Muscle of leg (tissue), 11 donors: Measurements from ENCODE around the gene C2orf81. TPM values are rescaled to one million over a fixed set of nuclear protein-coding genes. Genes with fewer than 3 reads are reported as not detected.

Source experiments
- DNase-seq: peaks from one replicate; pipeline ENCODE4 v3.0.0; 2013
- H3K27ac ChIP-seq: one replicate; pipeline ENCODE4 v1.5.1; 2013; ENCODE audit warnings: mild to moderate bottlenecking, low read length, control low read depth
- H3K27me3 ChIP-seq: one replicate; pipeline ENCODE4 v1.6.1; 2013; ENCODE audit warnings: low read length; ENCODE audit not compliant: control insufficient read depth, insufficient read depth
- H3K36me3 ChIP-seq: one replicate; pipeline ENCODE4 v1.6.1; 2013; ENCODE audit warnings: low read length; ENCODE audit not compliant: control insufficient read depth, insufficient read depth
- H3K4me1 ChIP-seq: one replicate; pipeline ENCODE4 v1.6.1; 2013; ENCODE audit warnings: low read length; ENCODE audit not compliant: control insufficient read depth, insufficient read depth
- H3K4me3 ChIP-seq: one replicate; pipeline ENCODE4 v1.5.1; 2013; ENCODE audit warnings: low read length, control low read depth
- H3K9me3 ChIP-seq: replicated peaks from 2 replicates; pipeline ENCODE4 v1.6.1; 2013; ENCODE audit warnings: low read depth, low read length; ENCODE audit not compliant: control insufficient read depth
- WGBS: methylation state at CpG from one replicate; pipeline ENCODE4 v1.1.5; 2013; ENCODE audit warnings: missing lambda C conversion rate; ENCODE audit not compliant: insufficient coverage; 5-methylcytosine and 5-hydroxymethylcytosine counted together
- polyA plus RNA-seq, 8 donors: library from polyadenylated mRNA; unstranded; fragments of 120-200 nt; gene quantifications; one replicate each; pipeline versions ENCODE4 v1.2.1 to v1.2.3, GENCODE V29; 2013; ENCODE audit warnings: inconsistent platforms in 1 of 8, low replicate concordance in 1 of 8; ENCODE audit not compliant: insufficient read length in 8 of 8, insufficient read depth in 1 of 8
- total RNA-seq: library from RNA; stranded (reverse); fragments of 120-200 nt; gene quantifications from one replicate; pipeline ENCODE4 v1.2.4, GENCODE V29; 2013

C2orf81 gene
- total and polyA plus RNA-seq, 9 donors, result 1.4 to 3.6 (median 2.6) TPM

DNA sequence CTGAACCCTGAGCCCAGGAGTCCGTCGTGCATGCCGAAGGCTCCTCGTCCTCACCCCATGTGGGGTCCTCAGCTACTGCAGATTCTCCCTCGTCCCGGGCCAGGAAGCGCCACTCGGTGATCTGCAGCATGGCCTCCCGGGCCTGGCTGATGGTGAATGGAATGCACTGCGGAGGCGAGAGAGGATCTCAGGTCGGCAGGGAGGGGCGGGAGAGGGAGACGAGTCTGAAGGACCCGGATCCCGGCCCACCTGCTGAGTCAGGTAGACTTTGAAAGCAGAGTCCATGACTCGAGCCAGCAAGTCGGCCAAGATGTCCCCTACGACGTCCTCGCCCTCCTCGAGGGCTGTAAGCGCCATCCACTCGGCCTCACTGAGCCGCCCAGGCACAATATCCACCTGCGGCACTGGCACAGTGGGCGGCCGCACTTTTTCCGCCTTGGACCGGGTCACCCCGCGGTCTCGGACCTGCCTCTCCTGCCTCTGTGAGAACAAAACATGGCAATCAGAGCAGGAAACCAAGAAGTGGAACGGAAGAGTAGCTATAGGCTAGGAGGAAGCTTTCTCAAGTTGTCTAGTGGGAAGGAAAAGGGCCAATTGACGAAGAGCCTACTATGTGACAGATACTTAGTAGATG, 5.5 kb downstream of the C2orf81 start:
- peaks cover 4% of the 10 kb centered on the region for H3K27me3 ChIP-seq
- H3K4me3 ChIP-seq, result peak overlapping the region; percentile 66
- H3K36me3 ChIP-seq, result no peaks in the 10 kb centered on the region
- no peak for DNase-seq
- no peaks in the 10 kb centered on the region for H3K9me3 ChIP-seq
- H3K4me1 ChIP-seq, result peaks cover 37% of the 10 kb centered on the region
- 42% methylated on average over 26 of the region's 35 CpGs for WGBS
- H3K27ac ChIP-seq, result peak overlapping the region; percentile 48

DNA sequence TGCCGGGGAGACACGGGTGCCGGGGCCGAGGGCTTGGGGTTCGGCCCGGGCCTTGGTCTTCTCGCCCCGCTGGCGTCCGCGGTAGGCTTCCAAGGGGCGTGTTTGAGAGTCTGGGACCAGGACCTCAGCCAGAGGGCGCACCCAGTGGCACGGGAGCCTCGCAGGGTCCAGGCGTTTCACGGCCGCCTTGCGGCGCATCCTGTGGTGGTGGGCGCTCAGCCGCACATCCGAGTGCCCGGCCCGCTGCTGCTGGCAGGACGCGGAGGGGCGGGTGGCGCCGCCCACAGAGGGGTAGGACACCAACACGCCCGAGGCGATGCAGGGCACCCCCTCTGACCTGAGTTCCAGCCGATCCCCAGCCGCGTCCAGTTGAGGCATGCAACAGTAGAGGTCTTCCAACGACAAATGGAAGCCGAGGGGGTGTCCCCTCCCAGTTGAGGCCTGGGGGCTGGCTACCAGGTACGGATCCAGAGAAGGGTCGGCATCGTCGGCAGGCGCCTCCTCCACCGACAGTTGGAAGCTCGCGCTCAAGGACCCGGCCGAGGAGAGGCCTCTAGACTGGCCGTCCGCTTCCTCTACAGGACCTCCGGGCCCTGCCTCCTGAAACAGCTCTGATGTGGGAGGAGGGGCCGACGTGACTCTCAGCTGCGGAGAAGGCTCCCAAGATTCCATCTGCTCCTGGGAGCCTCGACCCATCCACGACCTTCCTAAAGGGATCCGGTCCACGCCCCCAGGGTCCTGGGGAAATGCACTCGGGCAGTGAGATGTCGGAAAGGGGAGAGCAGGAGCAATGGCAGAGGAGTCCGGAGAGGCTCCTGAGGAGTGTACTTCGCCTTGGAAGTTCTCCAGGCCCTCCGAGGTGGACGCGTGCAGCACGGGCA, 6.3 kb downstream of the C2orf81 start:
- DNase-seq, result peak; percentile 80
- no peaks in the 10 kb centered on the region for H3K36me3 ChIP-seq
- 2% methylated on average over 58 of the region's 66 CpGs for WGBS

DNA sequence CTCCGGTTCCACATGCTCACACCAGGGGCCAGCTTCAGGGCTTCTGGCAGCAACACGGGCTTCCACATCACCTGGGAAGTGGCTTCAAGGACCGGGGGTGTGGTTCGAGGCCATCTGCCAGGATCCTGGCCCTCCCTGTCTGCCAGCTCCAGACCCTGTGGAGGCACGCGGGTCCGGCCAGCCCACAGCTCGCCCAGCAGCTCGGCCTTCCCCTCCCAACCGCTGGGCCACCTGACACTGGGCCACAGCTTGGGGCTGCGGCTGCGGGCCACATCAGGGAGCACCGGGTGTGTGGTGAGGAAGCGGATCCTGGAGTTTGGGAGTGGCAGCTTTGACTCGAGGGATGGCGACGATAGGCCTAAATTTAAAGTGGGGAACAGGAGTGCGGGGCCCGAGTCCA, 7.0 kb downstream of the C2orf81 start:
- peak overlapping the region; percentile 55 for H3K27ac ChIP-seq
- H3K4me1 ChIP-seq, result peaks cover 37% of the 10 kb centered on the region
- WGBS, result 24% methylated on average over 11 of the region's 19 CpGs
- H3K9me3 ChIP-seq, result no peaks in the 10 kb centered on the region
- peaks cover 4% of the 10 kb centered on the region for H3K27me3 ChIP-seq
- no peak for DNase-seq
- peak overlapping the region; percentile 66 for H3K4me3 ChIP-seq
- no peaks in the 10 kb centered on the region for H3K36me3 ChIP-seq

More for the DNA sequence above, 6.3 kb downstream of the C2orf81 start:
- Histone ChIP-seq H3K9me3 (no peaks in the 10 kb centered on the region), H3K27me3 (peaks cover 4% of the 10 kb centered on the region), H3K4me3 (peak overlapping the region; percentile 66), H3K27ac (peak overlapping the region; percentile 60), H3K4me1 (peaks cover 37% of the 10 kb centered on the region)

DNA sequence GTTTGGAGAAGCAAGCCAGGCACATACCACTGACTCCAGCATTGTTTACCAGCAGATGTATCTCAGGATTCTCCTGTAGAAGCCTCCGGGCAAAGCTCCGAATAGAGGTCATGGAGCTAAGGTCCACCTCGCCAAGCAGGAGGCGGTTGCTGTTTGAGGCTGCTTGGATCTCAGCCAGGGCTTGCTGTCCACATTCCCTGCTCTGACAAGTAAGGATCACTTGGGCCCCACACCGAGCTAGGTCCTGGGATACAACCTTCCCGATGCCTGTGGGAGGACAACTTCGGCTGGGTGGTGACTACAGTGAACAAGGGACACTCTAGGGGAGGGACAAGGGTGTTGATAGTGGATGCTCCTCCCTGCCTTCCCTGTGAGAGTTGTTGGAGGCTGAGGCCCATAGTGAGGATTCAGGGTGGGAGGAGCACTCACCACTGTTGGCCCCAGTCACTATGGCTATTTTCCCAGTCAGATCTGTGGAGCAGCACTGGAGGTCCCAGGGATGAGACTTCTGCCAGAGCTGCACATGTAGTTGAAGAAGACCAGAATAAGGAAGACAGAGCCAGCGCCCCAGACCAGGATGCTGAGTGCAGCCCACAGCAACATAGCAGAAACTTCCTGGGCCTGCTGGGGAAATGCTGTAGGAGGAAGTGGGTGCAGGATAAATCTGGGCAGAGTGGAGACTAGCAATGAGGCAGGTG, 8.3 kb downstream of the C2orf81 start:
- H3K4me3 ChIP-seq, result no peak overlapping the region
- no peaks in the 10 kb centered on the region for H3K36me3 ChIP-seq
- 32% methylated on average over 6 of the region's 8 CpGs for WGBS
- peaks cover 4% of the 10 kb centered on the region for H3K27me3 ChIP-seq
- DNase-seq, result peak; percentile 93
- peaks cover 32% of the 10 kb centered on the region for H3K4me1 ChIP-seq
- H3K9me3 ChIP-seq, result no peaks in the 10 kb centered on the region
- no peak overlapping the region for H3K27ac ChIP-seq

DNA sequence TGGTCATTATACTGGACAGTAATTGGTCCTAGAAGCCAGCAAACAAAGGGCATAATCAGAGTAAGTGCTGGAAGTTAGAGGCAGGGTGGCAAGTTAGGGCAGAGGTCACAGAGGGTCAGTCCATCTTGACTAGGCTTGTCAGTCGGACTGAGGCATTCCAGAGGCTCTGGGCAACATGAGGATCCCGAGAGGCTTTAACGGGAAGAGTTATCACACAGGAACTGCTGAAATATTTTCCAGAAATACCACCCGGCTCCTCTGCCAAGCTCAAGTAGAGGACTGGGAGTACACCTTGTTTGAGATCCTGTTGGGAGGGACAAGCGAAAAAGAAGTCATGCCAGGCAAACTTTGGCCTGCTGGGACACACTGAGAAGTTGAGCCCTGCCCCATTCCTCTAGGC, 13.7 kb downstream of the C2orf81 start:
- H3K9me3 ChIP-seq, result no peaks in the 10 kb centered on the region
- H3K4me1 ChIP-seq, result no peaks in the 10 kb centered on the region
- no peak overlapping the region for H3K27ac ChIP-seq
- no peaks in the 10 kb centered on the region for H3K36me3 ChIP-seq
- H3K27me3 ChIP-seq, result no peaks in the 10 kb centered on the region
- WGBS, result 48% methylated on average over 4 of the region's 5 CpGs
- DNase-seq, result no peak
- H3K4me3 ChIP-seq, result no peak overlapping the region

DNA sequence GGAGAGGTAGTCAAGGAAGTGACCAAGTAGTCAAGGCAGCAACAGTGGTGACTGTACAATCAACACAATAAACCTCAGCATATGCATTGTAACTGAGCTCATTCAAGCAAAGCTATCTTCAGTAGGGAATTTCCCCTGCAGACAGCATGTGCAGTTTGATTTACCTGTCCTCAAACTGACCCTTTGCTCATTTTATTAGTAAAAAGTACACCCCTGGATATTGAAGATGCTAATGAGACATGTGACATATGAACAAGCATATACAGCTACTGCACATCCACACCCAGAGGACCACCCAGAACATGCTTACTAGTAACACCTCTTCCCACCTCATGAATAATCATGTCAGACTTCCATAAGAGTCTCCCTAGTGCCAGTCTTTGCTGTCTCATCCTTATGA, 15.4 kb downstream of the C2orf81 start:
- DNase-seq, result no peak
- Histone ChIP-seq H3K4me1 (no peaks in the 10 kb centered on the region), H3K4me3 (no peak overlapping the region), H3K27ac (no peak overlapping the region), H3K9me3 (no peaks in the 10 kb centered on the region), H3K27me3 (no peaks in the 10 kb centered on the region), H3K36me3 (no peaks in the 10 kb centered on the region)

DNA sequence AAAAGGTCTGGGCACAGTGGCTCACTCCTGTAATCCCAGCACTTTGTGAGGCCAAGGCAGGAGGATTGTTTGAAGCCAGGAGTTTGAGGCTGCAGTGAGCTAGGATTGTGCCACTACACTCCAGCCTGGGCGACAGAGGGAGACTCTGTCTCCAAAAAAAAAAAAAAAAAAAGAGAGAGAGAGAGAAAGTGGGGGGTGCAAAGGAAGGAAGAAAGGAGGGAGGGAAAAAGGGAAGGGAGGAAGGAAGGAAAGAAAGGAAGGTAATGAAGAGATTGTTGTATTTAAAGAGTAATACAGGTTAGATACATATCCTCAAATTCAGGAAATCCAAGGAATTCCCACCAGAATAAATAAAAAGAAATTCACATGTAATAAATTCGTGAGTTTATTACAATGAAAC, 19.5 kb downstream of the C2orf81 start:
- no peak overlapping the region for H3K27ac ChIP-seq
- H3K27me3 ChIP-seq, result peaks cover 2% of the 10 kb centered on the region
- no peaks in the 10 kb centered on the region for H3K36me3 ChIP-seq
- WGBS, result no CpG with 5 or more reads among the region's 2 CpGs
- DNase-seq, result no peak
- no peaks in the 10 kb centered on the region for H3K4me1 ChIP-seq
- H3K4me3 ChIP-seq, result no peak overlapping the region
- no peaks in the 10 kb centered on the region for H3K9me3 ChIP-seq

DNA sequence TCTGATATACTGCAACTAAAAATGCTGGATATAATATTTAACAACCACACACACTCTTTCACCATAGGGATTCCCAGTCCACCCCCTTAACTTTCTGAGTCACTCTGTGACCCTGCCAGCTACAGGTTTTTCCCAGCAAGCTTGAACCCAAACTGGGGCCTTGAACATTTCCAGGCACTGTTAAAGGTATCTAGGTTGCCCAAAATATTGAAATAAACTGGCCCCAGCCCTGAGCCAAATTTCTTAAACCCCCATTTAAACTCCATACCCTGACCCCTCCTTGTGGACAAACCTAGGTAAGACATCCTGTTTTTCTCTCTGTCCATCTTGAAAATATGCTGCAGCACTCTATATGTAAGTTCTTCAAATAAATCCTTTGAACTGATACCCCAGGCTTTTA, 21.6 kb downstream of the C2orf81 start:
- Histone ChIP-seq H3K27me3 (peaks cover 2% of the 10 kb centered on the region), H3K4me3 (no peak overlapping the region), H3K4me1 (no peaks in the 10 kb centered on the region), H3K36me3 (no peaks in the 10 kb centered on the region), H3K9me3 (no peaks in the 10 kb centered on the region), H3K27ac (no peak overlapping the region)
- DNase-seq, result no peak

DNA sequence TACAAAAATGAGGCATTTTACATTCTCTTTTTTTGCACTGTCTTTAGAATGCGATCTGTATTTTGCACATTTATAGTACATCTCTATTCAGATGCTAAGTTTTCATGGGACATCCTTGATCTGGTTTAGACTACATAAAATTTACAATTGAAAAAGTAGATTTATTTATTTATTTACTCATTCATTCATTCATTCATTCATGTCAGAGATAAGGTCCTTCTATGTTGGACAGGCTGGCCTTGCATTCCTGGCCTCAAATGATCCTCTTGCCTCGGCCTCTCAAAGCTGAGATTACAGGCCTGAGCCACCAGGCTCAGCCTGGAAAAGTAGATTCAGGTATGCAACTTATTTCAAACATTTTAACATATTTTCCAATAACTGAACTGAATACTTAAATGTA, 25.3 kb downstream of the C2orf81 start:
- DNase-seq, result no peak
- Histone ChIP-seq H3K4me1 (peaks cover 2% of the 10 kb centered on the region), H3K27me3 (peaks cover 2% of the 10 kb centered on the region), H3K27ac (no peak overlapping the region), H3K36me3 (no peaks in the 10 kb centered on the region), H3K9me3 (no peaks in the 10 kb centered on the region), H3K4me3 (no peak overlapping the region)
- WGBS, result no CpG with 5 or more reads among the region's 2 CpGs

DNA sequence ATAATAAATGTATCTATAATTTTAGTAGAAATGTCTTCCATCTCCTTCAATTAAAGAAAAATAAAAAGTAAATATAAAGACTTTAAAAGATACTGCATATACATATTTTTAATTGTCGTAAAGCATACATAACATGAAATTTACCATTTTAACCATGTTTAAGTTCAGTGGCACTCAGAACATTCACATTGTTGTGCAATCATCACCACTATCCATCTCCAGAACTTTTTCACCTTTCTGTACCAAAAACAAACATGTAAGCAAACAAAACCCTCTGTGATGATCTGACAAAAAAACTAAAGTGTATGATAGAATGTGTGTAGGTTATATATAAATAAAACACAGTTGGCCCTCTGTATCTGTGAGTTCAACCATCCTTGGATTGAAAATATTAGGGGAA, 27.9 kb downstream of the C2orf81 start:
- Histone ChIP-seq H3K9me3 (no peaks in the 10 kb centered on the region), H3K36me3 (no peaks in the 10 kb centered on the region), H3K4me3 (no peak overlapping the region), H3K4me1 (peaks cover 11% of the 10 kb centered on the region), H3K27ac (no peak overlapping the region), H3K27me3 (no peaks in the 10 kb centered on the region)
- WGBS, result no CpG with 5 or more reads among the region's 1 CpG
- no peak for DNase-seq
